Measurements from ENCODE around the gene FAF1. TPM values are rescaled to one million over a fixed set of nuclear protein-coding genes. Genes with fewer than 3 reads are reported as not detected.
A peak's percentile ranks its signal among the peaks of the same experiment; 100 is the strongest.
"Not testable (repeated sequence)": the region's sequence is repeated elsewhere in the genome, so short reads cannot be mapped to it uniquely, and the experiment has no call there.

The FAF1 gene
- total RNA-seq, 1 experiment from 2014 or later, result 112 TPM

DNA sequence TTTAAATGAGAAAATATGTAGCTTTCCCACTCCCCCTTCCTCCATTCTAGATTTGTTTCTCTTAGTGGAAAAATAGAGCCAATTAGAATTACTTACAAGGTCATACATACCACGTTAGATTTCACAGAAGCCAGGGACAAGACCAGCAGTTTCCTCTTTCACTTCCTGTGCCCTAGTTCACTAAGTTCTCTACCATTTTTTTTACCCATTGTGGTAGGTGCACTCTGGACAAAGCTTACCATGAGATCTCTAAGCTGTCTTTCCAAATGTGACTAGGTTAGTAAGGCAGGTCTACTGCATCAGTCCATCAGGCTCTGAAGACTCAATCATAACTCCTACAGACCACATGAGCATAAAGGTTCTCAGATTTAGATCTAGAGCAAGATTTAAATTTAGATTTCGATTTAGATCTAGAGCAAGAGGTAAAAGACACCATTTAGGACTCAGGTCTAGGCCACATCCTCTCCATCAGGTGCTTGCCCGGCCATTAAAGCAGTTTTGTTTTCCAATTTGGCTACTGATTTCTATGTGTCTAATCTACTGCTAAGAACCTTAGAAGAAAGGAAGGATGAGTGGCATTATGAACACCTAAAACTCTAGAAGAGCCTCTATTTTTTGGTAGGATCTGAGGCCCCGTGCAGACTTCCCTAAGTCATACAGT is 235.3 kb downstream of the FAF1 start:
- Histone ChIP-seq H4K20me1 (ENCODE audit: insufficient read depth, low read depth, low read length) (no peaks in the 10 kb centered on the region), H3K4me1 (ENCODE audit: low read length) (peaks cover 22% of the 10 kb centered on the region), H3K9ac (ENCODE audit: low read length) (peak overlapping the region; percentile 45), H3K4me2 (ENCODE audit: low read depth, low read length, poor library complexity, severe bottlenecking) (peak overlapping the region; percentile 42), H3K9me3 (ENCODE audit: low read length) (no peaks in the 10 kb centered on the region), H3K79me2 (ENCODE audit: low read length) (peaks cover 13% of the 10 kb centered on the region), H2AFZ (ENCODE audit: low read length) (no peak overlapping the region), H3K4me3 (ENCODE audit: low read length) (no peak overlapping the region), H3K36me3 (ENCODE audit: insufficient read depth, low read length) (no peaks in the 10 kb centered on the region), H3K27ac (ENCODE audit: low read length) (peak overlapping the region; percentile 74), H3K9me2 (replicated peaks; ENCODE audit: insufficient read depth, low read length) (no peaks in the 10 kb centered on the region), H3K27me3 (ENCODE audit: low read length) (no peaks in the 10 kb centered on the region)
- DNase-seq, result peak; percentile 77

DNA sequence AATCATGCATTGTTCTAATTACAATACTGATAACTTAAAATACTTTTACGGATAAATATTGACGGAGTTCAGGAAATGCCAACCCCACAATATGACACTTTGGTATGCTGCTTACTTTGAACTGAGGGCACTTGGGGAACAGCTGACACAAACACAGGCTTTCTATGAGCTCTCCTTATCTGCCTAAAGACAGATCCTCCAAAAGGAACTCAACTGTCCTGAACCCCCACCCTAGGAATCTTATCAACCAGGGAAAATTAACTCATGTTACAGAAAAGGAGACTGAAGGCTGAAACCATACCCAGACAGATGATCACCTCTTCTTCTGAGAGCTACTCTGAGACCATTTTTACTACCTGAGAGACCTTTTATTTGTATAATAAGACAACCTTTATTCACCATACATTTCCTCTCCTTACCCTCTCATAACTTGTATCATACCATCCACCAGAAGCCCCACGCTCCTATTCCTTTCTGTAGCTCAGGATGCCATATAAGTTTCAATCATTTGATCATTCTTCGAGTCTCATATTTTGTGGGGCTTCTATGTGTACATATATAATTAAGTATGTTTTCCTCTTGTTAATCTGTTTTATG is 239.5 kb downstream of the FAF1 start:
- H3K4me2 ChIP-seq (ENCODE audit: low read depth, low read length, poor library complexity, severe bottlenecking), result no peak overlapping the region
- H3K9me2 ChIP-seq (replicated peaks; ENCODE audit: insufficient read depth, low read length), result no peaks in the 10 kb centered on the region
- H3K27ac ChIP-seq (ENCODE audit: low read length), result no peak overlapping the region

GRCh38 chr1:50719126-50719525 is 240.9 kb downstream of the FAF1 start:
- no peaks in the 10 kb centered on the region for H3K9me2 ChIP-seq (replicated peaks; ENCODE audit: insufficient read depth, low read length)
- peaks cover 11% of the 10 kb centered on the region for H3K4me1 ChIP-seq (ENCODE audit: low read length)
- H3K79me2 ChIP-seq (ENCODE audit: low read length), result peaks cover 33% of the 10 kb centered on the region
- no peak overlapping the region for H3K9ac ChIP-seq (ENCODE audit: low read length)
- H3K4me3 ChIP-seq (ENCODE audit: low read length), result no peak overlapping the region
- H3K27ac ChIP-seq (ENCODE audit: low read length), result no peak overlapping the region
- H3K27me3 ChIP-seq (ENCODE audit: low read length), result no peaks in the 10 kb centered on the region
- no peaks in the 10 kb centered on the region for H3K9me3 ChIP-seq (ENCODE audit: low read length)
- DNase-seq, result no peak
- H3K4me2 ChIP-seq (ENCODE audit: low read depth, low read length, poor library complexity, severe bottlenecking), result no peak overlapping the region
- no peaks in the 10 kb centered on the region for H4K20me1 ChIP-seq (ENCODE audit: insufficient read depth, low read depth, low read length)
- H3K36me3 ChIP-seq (ENCODE audit: insufficient read depth, low read length), result no peaks in the 10 kb centered on the region
- H2AFZ ChIP-seq (ENCODE audit: low read length), result no peak overlapping the region

More for the DNA sequence above, 239.5 kb downstream of the FAF1 start:
- Histone ChIP-seq H3K4me3 (ENCODE audit: low read length) (no peak overlapping the region), H3K36me3 (ENCODE audit: insufficient read depth, low read length) (no peaks in the 10 kb centered on the region), H3K9me3 (ENCODE audit: low read length) (no peaks in the 10 kb centered on the region), H4K20me1 (ENCODE audit: insufficient read depth, low read depth, low read length) (no peaks in the 10 kb centered on the region), H2AFZ (ENCODE audit: low read length) (no peak overlapping the region), H3K79me2 (ENCODE audit: low read length) (peaks cover 29% of the 10 kb centered on the region), H3K27me3 (ENCODE audit: low read length) (no peaks in the 10 kb centered on the region), H3K4me1 (ENCODE audit: low read length) (peaks cover 22% of the 10 kb centered on the region), H3K9ac (ENCODE audit: low read length) (no peak overlapping the region)
- no peak for DNase-seq

DNA sequence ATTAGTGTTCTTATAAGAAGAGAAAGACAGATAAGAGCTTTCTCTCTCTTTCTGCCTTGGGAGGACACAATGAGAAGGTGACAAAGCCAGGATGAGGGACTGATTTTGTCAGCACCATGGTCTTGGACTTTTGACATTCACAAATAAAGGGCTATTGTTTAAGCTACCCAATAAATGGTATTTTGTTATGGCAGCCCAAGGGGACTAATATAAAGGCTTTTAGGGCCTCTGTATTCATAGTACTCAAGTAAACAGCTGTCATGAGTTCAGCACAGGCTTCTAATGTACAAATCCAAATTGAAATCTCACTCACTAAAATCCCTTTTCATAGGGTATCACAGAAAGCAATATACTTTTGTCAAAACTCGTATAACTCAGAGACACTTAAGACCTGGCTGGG is 242.7 kb downstream of the FAF1 start:
- no peaks in the 10 kb centered on the region for H3K27me3 ChIP-seq (ENCODE audit: low read length)
- no peaks in the 10 kb centered on the region for H3K4me1 ChIP-seq (ENCODE audit: low read length)
- H3K9ac ChIP-seq (ENCODE audit: low read length), result no peak overlapping the region
- no peaks in the 10 kb centered on the region for H4K20me1 ChIP-seq (ENCODE audit: insufficient read depth, low read depth, low read length)
- no peak overlapping the region for H2AFZ ChIP-seq (ENCODE audit: low read length)
- H3K4me3 ChIP-seq (ENCODE audit: low read length), result no peak overlapping the region
- H3K4me2 ChIP-seq (ENCODE audit: low read depth, low read length, poor library complexity, severe bottlenecking), result no peak overlapping the region
- peaks cover 29% of the 10 kb centered on the region for H3K79me2 ChIP-seq (ENCODE audit: low read length)
- no peaks in the 10 kb centered on the region for H3K9me2 ChIP-seq (replicated peaks; ENCODE audit: insufficient read depth, low read length)
- H3K36me3 ChIP-seq (ENCODE audit: insufficient read depth, low read length), result no peaks in the 10 kb centered on the region
- DNase-seq, result no peak
- no peaks in the 10 kb centered on the region for H3K9me3 ChIP-seq (ENCODE audit: low read length)
- H3K27ac ChIP-seq (ENCODE audit: low read length), result no peak overlapping the region

- H3K36me3 ChIP-seq (ENCODE audit: insufficient read depth, low read length); H3K9me3 ChIP-seq (ENCODE audit: low read length); H3K9me2 ChIP-seq (replicated peaks; ENCODE audit: insufficient read depth, low read length); H3K4me2 ChIP-seq (ENCODE audit: low read depth, low read length, poor library complexity, severe bottlenecking); H4K20me1 ChIP-seq (ENCODE audit: insufficient read depth, low read depth, low read length); H3K4me1 ChIP-seq (ENCODE audit: low read length); H3K4me3 ChIP-seq (ENCODE audit: low read length); H3K27ac ChIP-seq (ENCODE audit: low read length); H3K27me3 ChIP-seq (ENCODE audit: low read length); H3K9ac ChIP-seq (ENCODE audit: low read length); H2AFZ ChIP-seq (ENCODE audit: low read length); DNase-seq: not testable (repeated sequence)
- peaks cover 36% of the 10 kb centered on the region for H3K79me2 ChIP-seq (ENCODE audit: low read length)
These were observed 243.6 kb downstream of the FAF1 start for GRCh38 chr1:50716455-50716854.

DNA sequence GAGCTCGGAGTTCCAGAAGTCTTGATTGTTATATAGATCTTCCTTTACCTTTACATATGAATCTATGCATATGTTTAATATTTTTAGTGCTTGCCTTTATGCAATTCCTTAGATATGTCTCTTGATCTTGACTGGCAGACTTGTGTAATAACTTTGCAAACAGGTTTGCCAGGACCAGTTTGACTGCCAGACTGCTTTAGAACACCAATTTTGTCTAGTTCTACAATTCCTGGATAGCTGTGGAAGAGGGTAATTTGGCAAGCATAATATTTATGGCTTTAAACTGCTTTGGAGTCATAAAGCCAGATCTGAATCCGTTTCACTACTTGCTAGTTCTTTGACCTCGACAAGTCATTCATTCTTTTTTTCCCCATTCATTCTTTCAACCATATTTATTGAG is 250.0 kb downstream of the FAF1 start:
- no peaks in the 10 kb centered on the region for H3K9me2 ChIP-seq (replicated peaks; ENCODE audit: insufficient read depth, low read length)
- H3K9me3 ChIP-seq (ENCODE audit: low read length), result no peaks in the 10 kb centered on the region

DNA sequence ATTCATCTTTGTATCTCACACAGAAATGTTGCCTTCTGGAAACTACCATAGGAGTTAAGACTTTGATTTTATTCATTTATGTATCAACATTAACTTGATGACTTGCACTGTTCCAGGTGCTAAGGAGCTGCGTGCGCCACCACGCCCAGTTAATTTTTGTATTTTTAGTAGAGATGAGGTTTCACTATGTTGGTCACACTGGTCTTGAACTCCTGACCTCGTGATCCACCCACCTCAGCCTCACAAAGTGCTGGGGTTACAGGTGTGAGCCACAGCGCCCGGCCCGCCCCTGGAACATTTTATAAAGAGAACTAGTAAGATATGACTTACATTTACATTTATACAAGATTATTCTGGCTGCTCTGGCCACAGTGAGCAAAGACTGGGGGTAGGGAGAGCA is 252.2 kb downstream of the FAF1 start:
- Histone ChIP-seq H3K27ac (ENCODE audit: low read length) (no peak overlapping the region), H3K9ac (ENCODE audit: low read length) (no peak overlapping the region), H3K79me2 (ENCODE audit: low read length) (peaks cover 17% of the 10 kb centered on the region), H3K27me3 (ENCODE audit: low read length) (no peaks in the 10 kb centered on the region), H3K4me3 (ENCODE audit: low read length) (no peak overlapping the region), H3K36me3 (ENCODE audit: insufficient read depth, low read length) (no peaks in the 10 kb centered on the region), H3K4me1 (ENCODE audit: low read length) (peaks cover 26% of the 10 kb centered on the region), H3K4me2 (ENCODE audit: low read depth, low read length, poor library complexity, severe bottlenecking) (no peak overlapping the region), H2AFZ (ENCODE audit: low read length) (no peak overlapping the region), H3K9me3 (ENCODE audit: low read length) (no peaks in the 10 kb centered on the region), H4K20me1 (ENCODE audit: insufficient read depth, low read depth, low read length) (no peaks in the 10 kb centered on the region), H3K9me2 (replicated peaks; ENCODE audit: insufficient read depth, low read length) (no peaks in the 10 kb centered on the region)
- DNase-seq, result no peak

More for the DNA sequence above, 250.0 kb downstream of the FAF1 start:
- Histone ChIP-seq H4K20me1 (ENCODE audit: insufficient read depth, low read depth, low read length) (no peaks in the 10 kb centered on the region), H3K36me3 (ENCODE audit: insufficient read depth, low read length) (no peaks in the 10 kb centered on the region), H3K4me3 (ENCODE audit: low read length) (no peak overlapping the region), H3K4me2 (ENCODE audit: low read depth, low read length, poor library complexity, severe bottlenecking) (no peak overlapping the region), H3K27ac (ENCODE audit: low read length) (no peak overlapping the region), H3K9ac (ENCODE audit: low read length) (no peak overlapping the region), H3K4me1 (ENCODE audit: low read length) (peaks cover 13% of the 10 kb centered on the region), H2AFZ (ENCODE audit: low read length) (no peak overlapping the region), H3K79me2 (ENCODE audit: low read length) (peaks cover 15% of the 10 kb centered on the region), H3K27me3 (ENCODE audit: low read length) (no peaks in the 10 kb centered on the region)
- no peak for DNase-seq

- no peaks in the 10 kb centered on the region for H3K9me3 ChIP-seq (ENCODE audit: low read length)
- H3K9ac ChIP-seq (ENCODE audit: low read length), result no peak overlapping the region
- H2AFZ ChIP-seq (ENCODE audit: low read length), result no peak overlapping the region
- DNase-seq, result no peak
- peaks cover 26% of the 10 kb centered on the region for H3K4me1 ChIP-seq (ENCODE audit: low read length)
- H4K20me1 ChIP-seq (ENCODE audit: insufficient read depth, low read depth, low read length), result no peaks in the 10 kb centered on the region
- H3K9me2 ChIP-seq (replicated peaks; ENCODE audit: insufficient read depth, low read length), result no peaks in the 10 kb centered on the region
- peak overlapping the region; percentile 59 for H3K27ac ChIP-seq (ENCODE audit: low read length)
- no peaks in the 10 kb centered on the region for H3K36me3 ChIP-seq (ENCODE audit: insufficient read depth, low read length)
- H3K4me3 ChIP-seq (ENCODE audit: low read length), result no peak overlapping the region
- H3K4me2 ChIP-seq (ENCODE audit: low read depth, low read length, poor library complexity, severe bottlenecking), result no peak overlapping the region
- peaks cover 26% of the 10 kb centered on the region for H3K79me2 ChIP-seq (ENCODE audit: low read length)
- no peaks in the 10 kb centered on the region for H3K27me3 ChIP-seq (ENCODE audit: low read length)
These were observed 254.4 kb downstream of the FAF1 start for GRCh38 chr1:50705699-50706098.

All from Karpas-422 (cell line).